ENCODE measurements around the gene L1CAM. TPM values are rescaled to one million over a fixed set of nuclear protein-coding genes. Genes with fewer than 3 reads are reported as not detected.

L1CAM gene
- total and polyA plus RNA-seq, 2 of the 8 experiments (the other 6 are each of a cell fraction or from before 2014, with no cell fraction given) = 11.0 to 43.0 TPM

- H2AK5ac ChIP-seq (ENCODE audit: low read depth, low read length) = no peak overlapping the region
- TF ChIP-seq RBBP5 (IDR thresholded peaks at IDR 0.05; ENCODE audit: borderline replicate concordance, low read depth, low read length) (no peak), CTCF (IDR thresholded peaks at IDR 0.05; ENCODE audit: control extremely low read depth in 1 of 3, insufficient read depth in 1 of 3, low read depth in 1 of 3, low read length in 3 of 3) (no peak), KDM5A (IDR thresholded peaks at IDR 0.05; ENCODE audit: low read length) (no peak), FOSL1 (IDR thresholded peaks at IDR 0.05; ENCODE audit: insufficient read depth, low read depth, low read length) (no peak), JUN (IDR thresholded peaks at IDR 0.05; ENCODE audit: low read depth, low read length) (no peak), YY1 (IDR thresholded peaks at IDR 0.05; ENCODE audit: low read depth, low read length) (no peak), EZH2 (IDR thresholded peaks at IDR 0.05; ENCODE audit: low read depth, low read length, severe bottlenecking) (no peak), POLR2A (IDR thresholded peaks at IDR 0.05; ENCODE audit: control extremely low read depth in 1 of 2, low read depth in 2 of 2, low read length in 2 of 2) (no peak), ATF2 (IDR thresholded peaks at IDR 0.05; ENCODE audit: low read length) (no peak)
Measured at GRCh38 chrX:153866302-153867019, 19.5 kb downstream of the L1CAM start.

More at GRCh38 chrX:153866302-153867019, 19.5 kb downstream of the L1CAM start:
- Histone ChIP-seq H3K27ac (ENCODE audit: low read depth, low read length) (no peak overlapping the region), H3K4me2 (ENCODE audit: insufficient read depth in 1 of 2, low read depth in 2 of 2, low read length in 2 of 2) (no peak overlapping the region), H3K23ac (ENCODE audit: insufficient read length) (no peak overlapping the region), H2BK20ac (ENCODE audit: low read length) (no peak overlapping the region), H2BK120ac (replicated peaks; ENCODE audit: low read depth, low read length) (no peak overlapping the region), H3K56ac (replicated peaks; ENCODE audit: insufficient read length, low read depth, low read length) (no peak overlapping the region), H4K20me1 (replicated peaks in 1 of 2; ENCODE audit: control insufficient read depth in 1 of 2, insufficient read depth in 2 of 2, low read length in 2 of 2) (no peaks in the 10 kb centered on the region), H3K36me3 (ENCODE audit: control insufficient read depth in 2 of 4, insufficient read depth in 4 of 4, low read length in 3 of 4) (peaks cover 0 to 22% (median under 1%) of the 10 kb centered on the region in 4 experiments; a peak in 1 of 8 replicates), H2BK15ac (ENCODE audit: low read length) (no peak overlapping the region), H3K4ac (replicated peaks; ENCODE audit: insufficient read length, low read depth, low read length) (no peak overlapping the region), H3K27me3 (replicated peaks in 1 of 4; ENCODE audit: control insufficient read depth in 3 of 4, extremely low read depth in 1 of 4, insufficient read depth in 3 of 4, low read length in 3 of 4) (no peaks in the 10 kb centered on the region), H3K4me3 (ENCODE audit: extremely low read depth in 1 of 4, insufficient read depth in 2 of 4, low read depth in 3 of 4, low read length in 4 of 4) (no peak overlapping the region), H2BK5ac (ENCODE audit: low read depth, low read length) (no peak overlapping the region), H4K5ac (ENCODE audit: insufficient read length, low read depth, low read length) (no peak overlapping the region), H2BK12ac (ENCODE audit: low read depth, low read length) (no peak overlapping the region), H3K9me3 (ENCODE audit: insufficient read depth in 2 of 2, low read depth in 1 of 2, low read length in 1 of 2) (no peaks in the 10 kb centered on the region), H4K91ac (replicated peaks; ENCODE audit: insufficient read length, low read length) (no peak overlapping the region), H3K18ac (ENCODE audit: extremely low read depth, low read length) (no peak overlapping the region), H2AFZ (ENCODE audit: low read length) (no peak overlapping the region), H4K8ac (ENCODE audit: extremely low read depth, insufficient read depth, low read length) (no peak overlapping the region), H3K79me1 (ENCODE audit: low read depth, low read length) (no peaks in the 10 kb centered on the region), H3K9ac (replicated peaks in 1 of 4; ENCODE audit: extremely low read depth in 1 of 4, low read depth in 3 of 4, low read length in 3 of 4) (no peak overlapping the region), H3K23me2 (ENCODE audit: low read depth, low read length) (no peaks in the 10 kb centered on the region), H3K79me2 (ENCODE audit: control insufficient read depth in 1 of 2, insufficient read depth in 2 of 2, low read length in 2 of 2) (no peaks in the 10 kb centered on the region), H3K4me1 (replicated peaks in 1 of 4; ENCODE audit: control insufficient read depth in 3 of 4, insufficient read depth in 4 of 4, low read length in 3 of 4) (peaks cover 0 to 16% (median 0%) of the 10 kb centered on the region in 4 experiments; a peak in 2 of 7 replicates), H3K14ac (ENCODE audit: insufficient read length) (no peak overlapping the region)
- ChIA-PET POLR2A (ENCODE audit: partially characterized antibody) (no interaction called here), CTCF (ENCODE audit: partially characterized antibody) (interaction anchor here (1.2 kb wide), 1 partner anchor 16 kb away, joined by 4 read pairs; no protein-coding TSS in a partner anchor)
- no peak for DNase-seq (ENCODE audit: low read depth in 1 of 2, low spot score in 2 of 2)
- 96% methylated on average over 9 of the region's 22 CpGs; no CpG with 5 or more reads in 1 of the 2 experiments for WGBS, 2 experiments (ENCODE audit: extremely low coverage in 1 of 2, insufficient coverage in 1 of 2, insufficient read length in 1 of 2, insufficient replicate concordance in 2 of 2, low coverage in 1 of 2, low lambda C conversion rate in 2 of 2, missing lambda C conversion rate in 1 of 2)
- FAIRE-seq = no peak
